GM19023 (cell line): ENCODE data around the gene CALM1.

Experiments
- ATAC-seq: cut with Tn5 transposase; IDR thresholded peaks from one replicate; pipeline ENCODE4 v1.9.1; 2021; ENCODE audit warnings: mild to moderate bottlenecking, moderate library complexity; ENCODE audit not compliant: unreplicated experiment

The CALM1 gene

DNA sequence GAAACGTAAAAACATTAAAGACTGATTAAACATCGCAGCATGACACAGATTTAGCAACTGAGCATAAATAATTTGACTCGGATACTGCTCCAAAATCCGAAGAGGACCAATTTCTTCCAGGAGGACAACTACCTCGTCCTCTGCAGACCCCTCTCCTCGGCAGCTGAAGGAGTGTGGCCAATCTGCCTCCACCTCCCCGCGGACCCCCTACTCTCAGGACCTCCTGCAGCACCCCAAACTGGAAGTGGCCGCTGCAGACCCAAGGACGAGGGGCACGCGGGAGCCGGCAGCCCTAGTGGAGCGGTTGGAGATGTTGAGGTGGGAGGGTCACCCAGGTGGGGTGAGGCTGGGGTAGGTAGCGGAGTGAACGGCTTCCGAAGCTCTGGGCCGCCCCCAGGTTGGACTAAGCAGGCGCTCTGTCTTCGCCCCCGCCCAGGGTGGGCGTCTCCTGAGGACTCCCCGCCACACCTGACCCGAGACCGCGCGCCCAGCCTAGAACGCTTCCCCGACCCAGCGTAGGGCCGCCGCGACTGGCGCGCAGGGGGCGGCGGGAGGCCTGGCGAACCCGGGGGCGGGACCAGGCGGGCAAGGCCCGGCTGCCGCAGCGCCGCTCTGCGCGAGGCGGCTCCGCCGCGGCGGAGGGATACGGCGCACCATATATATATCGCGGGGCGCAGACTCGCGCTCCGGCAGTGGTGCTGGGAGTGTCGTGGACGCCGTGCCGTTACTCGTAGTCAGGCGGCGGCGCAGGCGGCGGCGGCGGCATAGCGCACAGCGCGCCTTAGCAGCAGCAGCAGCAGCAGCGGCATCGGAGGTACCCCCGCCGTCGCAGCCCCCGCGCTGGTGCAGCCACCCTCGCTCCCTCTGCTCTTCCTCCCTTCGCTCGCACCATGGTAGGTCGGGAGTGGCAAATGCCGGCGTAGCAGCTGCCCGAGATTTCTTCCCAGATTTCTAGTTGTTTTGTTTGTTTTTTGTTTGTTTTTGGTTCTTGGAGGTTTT lies at the start of gene CALM1:
TSS of gene CALM1 (plus strand) at position 689 of the 999 bp plus-strand sequence. CDS start at position 891, 202 bp downstream.
- peak; percentile 65 for ATAC-seq

DNA sequence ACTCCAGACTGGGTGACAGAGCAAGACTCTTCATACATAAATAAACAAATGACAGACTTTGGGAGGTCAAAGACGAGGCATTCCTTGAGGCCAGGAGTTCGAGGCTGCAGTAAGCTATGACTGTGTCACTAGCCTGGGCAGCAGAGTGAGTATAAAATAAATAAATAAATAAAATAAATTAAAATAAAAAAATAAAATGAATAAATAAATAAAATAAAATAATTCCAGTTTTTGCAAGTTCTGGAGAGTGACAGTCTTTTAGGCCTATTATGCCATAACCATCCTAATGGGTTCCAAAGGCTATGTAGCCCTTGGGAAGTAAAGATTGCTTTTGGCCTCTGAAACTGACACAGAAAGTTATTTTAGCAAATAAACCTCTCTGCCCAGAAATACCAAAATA lies 48.6 kb upstream of the CALM1 start:
- no peak for ATAC-seq

DNA sequence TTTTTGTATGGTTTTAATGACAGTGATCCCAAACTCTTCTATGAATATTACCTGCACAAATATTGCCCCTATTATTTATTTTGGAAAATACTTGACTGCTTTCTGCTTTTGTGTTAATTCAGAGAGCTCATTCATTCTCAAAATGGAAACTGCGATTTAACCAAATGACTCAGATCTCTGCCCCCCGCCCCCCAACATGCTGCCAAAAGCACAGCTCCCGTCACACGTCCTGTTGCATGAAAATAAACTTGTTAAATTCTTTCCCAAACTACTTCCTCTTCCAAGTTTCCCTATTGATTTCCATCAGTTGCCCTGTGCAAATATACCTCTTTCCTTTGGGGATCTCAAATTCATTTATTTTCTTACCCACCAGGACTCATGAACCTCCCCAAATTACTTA lies 47.1 kb upstream of the CALM1 start:
- ATAC-seq, result no peak

DNA sequence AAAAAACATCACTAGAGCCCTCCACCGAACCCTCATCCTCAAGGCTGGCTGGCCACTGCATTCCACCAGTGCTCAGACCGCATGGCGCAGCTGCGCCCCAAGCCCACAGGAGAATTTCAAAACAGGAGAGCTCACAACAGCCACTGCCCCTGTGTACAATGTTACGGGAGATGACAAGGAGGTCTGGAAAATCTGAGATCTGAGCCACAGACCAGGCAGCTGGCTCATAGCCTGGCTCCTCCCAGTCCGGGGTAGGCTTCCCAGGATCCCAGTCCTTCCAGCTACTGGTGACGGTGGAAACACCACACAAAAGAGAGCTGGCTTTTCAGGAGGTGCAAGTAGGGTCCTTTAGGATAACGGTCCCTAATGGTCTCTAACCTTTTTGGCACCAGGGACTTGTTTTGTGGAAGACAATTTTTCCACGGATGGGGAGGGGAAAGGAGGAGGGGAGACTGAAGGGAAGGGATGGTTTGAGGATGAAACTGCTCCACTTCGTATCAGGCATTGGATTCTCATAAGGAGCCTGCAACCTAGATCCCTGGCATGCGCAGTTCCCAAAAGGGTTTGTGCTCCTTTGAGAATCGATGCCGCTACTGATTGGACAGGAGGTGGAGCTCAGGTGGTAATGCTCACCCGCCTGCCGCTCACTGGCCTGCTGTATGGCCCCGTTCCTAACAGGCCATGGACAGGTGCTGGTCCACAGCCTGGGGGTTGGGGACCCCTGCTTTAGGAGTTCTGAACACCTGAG lies 42.1 kb upstream of the CALM1 start:
- no peak for ATAC-seq

DNA sequence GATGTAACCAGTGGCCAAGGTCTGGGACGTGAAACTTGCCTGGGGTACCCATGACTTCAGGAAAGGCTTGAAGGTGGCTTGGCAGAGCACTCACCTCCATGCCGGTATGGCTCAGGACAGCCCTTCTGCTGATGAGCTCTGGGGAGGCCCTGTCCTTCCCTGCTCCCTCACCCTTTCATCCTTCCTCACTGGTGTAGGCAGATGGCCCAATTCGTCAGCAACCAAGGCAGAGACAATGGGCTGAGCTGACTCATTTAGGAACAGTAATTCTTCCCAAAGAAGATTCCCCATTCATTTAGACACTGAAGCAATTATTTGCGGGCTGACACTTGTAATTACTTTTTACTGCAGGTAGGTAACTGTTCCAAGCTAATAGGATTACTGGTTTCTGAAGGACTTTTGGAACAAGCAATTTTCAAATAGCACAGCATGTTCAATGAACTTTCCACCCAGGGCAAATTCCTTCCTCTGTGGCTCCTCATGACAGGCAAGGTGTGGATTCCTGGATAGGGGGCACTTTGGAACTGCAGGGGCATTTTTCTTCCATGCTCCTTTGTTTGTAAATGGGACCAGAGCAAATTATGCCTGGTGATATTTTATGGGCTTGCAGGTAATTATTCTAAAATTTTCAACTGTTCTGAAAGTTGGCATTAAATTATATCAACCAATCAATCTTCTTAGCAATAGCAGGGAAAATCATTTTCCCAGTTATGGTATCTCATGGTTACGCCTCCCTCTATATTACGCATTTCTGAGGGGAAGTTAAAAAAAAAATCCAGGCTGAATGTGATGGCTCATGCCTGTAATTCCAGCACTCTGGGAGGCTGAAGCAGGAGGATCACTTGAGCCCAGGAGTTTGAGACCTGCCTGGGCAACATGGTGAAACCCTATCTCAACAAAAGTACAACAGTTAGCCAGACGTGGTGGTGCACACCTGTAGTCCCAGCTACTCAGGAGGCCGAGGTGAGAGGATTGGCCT lies 41.0 kb upstream of the CALM1 start:
- no peak for ATAC-seq

DNA sequence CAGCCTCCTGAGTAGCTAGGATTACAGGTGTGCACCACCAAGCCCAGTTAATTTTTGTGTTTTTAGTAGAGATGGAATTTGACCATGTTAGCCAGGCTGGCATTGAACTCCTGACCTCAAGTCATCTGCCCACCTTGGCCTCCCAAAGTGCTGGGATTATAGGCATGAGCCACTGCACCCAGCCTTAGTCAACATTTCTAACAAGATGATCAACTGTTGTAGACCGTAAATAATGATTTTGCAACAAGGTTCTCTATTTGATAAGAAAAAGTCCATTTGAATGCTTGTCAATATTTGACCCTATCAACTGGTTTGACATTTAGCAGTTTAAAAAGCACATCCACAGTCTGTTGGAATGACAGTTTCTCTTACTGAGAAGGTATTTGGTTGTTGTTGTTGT lies 39.9 kb upstream of the CALM1 start:
- ATAC-seq, result no peak

DNA sequence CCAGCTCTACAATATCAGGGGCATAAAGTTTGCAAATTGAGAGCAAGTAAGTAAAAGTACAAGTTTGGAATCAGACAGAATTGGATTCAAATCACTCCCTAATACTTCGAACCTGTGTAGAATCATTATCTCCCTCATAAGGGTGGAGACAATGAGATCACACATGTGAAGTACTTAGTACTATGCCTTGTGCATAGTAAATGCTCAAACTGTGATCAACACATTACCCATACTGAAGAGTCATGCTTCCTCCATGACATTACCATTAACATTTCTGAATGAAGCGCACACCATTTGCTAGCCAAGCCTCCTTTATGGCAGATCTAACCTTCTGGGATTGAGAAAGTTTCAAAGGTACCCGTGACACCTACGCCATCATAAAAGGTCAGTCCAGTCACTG lies 38.5 kb upstream of the CALM1 start:
- ATAC-seq, result no peak

DNA sequence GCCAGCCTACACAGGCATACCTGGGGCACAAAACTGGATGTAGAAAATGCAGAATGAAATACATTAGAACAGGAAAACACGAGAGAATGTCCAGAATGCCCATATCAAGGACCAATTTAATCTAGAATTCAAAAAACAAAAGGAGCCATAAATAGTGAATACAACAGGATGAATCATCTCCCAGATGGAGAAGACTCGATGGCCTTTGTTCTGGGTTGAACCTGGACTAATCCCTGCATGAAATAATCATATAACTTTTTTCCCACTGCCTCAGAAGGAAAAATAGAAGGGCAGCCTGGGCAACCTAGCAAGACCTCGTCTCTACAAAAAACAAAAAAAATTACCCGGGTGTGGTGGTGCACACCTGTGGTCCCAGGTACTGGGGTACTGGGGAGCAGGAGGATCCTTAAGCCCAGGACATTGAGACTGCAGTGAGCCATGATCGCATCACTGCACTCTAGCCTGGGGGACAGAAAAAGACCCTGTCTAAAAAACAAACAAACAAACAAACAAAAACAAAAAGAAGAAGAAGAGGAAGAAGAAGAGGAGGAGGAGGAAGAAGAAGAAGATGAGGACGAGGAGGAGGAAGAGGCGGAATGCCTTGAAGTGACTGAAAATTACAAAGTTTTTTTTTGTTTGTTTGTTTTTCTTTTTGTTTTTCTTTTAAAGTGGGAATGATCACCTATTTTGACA lies 34.8 kb upstream of the CALM1 start:
- no peak for ATAC-seq

DNA sequence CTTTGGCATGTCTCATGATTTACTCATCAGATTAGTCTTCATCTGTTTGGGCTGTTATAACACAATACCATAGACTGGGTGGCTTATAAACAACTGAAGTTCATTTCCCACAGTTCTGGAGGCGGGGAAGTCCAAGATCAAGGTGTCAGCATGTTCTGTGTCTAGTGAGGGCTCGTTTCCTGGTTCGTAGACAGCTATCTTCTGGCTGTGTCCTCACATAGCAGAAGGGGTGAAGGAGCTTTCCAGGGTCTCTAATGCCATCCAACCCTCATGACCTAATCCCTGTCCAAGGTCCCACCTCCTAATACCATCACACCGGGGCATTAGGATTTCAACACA lies 34.3 kb upstream of the CALM1 start:
- ATAC-seq, result no peak

DNA sequence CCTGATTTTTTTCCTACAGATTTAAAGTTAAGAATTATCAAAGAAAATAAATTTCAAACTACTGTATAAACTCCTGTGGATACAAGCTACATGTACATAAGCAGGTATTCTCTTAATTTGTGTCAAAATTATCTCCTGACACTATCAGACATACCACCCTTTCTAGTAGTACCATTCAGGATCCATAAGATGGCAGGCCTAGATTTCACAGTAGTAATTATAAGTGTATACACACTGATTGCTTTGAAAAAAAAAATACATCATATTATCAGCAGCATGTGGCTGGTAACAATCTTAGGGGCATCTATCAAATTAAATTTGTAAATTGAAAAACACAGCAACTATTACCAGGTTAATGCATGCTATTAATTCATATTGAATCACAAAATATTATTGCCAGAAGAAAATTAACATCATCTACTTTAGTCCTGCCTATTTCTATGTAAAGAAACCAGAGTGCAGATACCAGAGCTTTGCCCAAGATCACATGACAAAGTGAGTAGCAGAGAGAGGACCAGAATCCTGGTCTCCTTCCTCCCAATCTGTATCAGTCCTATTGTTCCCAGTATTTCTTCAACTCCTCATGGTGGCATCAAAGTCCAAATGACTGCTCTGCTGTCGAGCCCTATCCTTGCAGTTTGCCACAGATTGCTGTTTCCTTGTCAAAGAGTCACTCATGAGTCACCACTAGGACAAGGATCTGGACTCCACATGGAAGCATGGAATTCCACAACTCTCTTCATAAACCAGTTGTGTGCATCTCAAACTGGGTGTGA lies 27.7 kb upstream of the CALM1 start:
- ATAC-seq, result no peak

DNA sequence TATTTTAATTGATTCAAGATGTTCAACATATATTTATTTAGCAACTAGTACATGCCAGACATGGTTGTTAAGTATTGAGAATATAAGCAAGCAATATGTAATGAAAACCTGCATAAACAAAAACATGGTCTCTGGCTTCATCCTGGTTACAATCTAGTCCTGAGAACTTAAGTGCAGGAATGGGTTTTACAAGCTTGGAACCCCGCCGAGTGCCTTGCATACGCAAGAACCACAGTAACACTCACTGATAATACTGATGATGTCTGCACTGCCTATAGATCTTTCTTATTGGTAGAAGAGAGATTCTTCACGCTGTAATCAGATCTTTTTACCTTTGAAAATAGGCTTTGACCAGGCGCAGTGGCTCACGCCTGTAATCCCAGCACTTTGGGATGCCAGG lies 22.9 kb upstream of the CALM1 start:
- ATAC-seq, result no peak

DNA sequence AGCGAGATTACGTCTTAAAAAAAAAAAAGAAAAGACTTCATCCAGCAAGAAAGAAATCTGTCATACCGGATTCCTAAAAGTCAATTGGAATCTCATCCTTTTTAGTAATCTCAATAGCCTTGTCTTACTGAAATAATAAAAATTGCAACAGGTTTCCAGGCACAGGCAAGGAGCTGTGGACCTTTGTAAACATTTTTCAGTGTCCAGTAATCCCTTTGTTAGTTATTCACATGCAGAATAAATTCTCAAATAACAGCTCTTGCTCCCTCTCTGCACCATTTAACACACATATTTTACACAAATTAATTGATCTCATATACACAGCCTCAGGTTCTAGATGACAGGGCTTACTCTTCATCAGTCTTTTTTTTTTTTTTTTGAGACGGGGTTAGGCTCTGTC lies 22.0 kb upstream of the CALM1 start:
- ATAC-seq, result no peak

DNA sequence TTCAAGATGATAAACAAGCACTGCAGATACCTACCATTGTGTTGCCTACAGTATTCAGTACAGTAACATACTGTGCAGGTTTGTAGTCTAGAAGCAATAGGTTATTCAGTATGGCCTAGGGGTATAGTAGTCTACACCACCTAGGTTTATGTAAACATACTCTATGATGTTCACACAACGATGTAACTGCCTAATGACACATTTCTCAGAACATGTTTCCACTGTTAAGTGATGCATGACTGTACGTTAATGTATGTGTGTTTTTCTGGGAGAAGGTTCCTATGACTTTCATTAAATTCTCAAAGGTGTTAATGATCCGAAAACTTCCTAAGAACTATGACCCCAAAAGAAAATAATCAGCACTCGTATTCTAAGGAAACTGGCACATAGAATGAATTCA lies 20.9 kb upstream of the CALM1 start:
- ATAC-seq, result no peak

DNA sequence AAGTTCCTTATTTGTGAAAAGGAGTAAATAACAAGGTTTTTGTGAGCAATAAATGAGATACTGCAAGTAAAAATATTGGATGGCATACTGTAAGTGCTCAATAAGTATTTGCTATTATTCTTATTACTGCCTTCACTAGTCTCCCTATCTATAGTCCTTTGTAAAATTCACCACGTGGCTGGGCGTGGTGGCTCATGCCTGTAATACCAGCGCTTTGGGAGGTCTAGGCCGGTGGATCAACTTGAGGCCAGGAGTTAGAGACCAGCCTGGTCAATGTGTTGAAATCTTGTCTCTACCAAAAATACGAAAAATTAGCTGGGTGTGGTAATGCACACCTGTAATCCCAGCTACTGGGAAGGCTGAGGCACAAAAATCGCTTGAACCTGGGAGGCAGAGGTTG lies 18.6 kb upstream of the CALM1 start:
- no peak for ATAC-seq

DNA sequence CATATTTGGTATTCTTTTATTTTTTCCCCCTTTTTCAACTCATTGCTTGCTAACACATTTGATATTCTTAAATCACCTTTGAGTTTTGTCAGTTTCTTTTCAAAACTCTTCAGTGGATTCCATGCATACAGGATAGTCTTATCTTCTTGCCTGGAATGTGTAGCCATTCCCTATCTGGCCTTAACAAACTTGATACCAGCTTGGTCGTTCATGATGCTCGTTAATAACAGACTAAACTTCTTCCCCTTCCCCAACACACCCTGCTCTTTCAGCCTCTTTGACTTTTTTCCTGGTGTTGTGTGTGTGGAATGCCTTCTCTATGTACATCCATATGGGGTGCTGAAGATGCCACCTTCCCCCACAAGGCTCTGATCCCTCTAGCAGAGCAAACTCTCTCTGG lies 17.7 kb upstream of the CALM1 start:
- no peak for ATAC-seq

DNA sequence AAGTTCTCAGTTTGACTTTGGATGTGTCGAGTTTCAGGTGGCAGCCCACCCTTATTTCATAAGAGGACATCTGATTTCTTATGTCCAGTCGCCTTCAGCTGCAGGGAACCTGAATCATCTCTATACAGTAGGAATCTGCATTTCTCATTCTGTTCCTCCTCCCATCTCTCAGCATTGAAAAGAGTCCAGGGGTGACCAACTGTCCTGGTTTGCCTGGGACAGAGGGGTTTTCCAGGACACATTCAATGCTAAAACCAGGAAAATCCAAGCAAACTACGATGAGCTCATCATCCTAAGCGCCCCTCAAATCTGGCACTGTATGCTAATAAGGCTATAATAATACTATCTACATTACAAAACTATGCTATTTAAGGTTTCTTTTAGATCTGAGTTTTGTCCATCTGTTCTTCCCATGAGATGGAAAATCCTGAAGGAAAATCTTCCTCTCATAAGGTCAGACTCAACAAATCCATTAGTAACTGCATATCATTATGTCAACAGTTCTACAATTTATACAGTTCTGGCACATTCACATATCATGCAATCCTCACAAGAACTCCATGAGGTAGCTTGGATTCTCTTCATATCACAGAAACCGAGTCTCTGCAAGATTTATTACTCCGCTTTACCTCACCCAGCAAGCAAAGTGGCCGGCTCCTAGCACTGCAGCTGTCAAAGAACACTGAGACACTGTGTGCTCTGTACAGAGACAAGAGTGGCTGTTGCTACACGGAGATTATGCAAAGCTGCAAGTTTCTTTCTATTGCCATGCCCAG lies 15.6 kb upstream of the CALM1 start:
- ATAC-seq, result no peak

DNA sequence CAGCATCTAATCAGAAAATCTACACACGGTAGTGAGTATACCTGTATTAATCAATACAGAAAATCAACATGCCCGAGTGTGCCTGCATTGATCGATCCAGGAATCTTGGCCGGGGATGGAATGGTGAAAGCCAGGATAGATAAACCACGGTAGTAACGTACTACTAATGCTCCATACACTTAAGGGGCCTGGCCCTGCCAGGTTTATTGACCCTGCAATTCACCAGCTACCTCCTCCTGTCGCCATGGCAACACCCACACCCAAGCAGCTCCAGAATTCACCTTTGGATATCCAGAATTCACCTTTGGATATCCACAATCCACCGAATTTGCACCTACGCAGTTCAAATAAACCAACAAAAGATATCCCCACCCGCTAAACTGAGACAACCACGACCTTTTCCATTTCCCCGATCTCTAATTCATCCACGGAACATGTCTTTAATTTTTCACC lies 14.8 kb upstream of the CALM1 start:
- no peak for ATAC-seq

DNA sequence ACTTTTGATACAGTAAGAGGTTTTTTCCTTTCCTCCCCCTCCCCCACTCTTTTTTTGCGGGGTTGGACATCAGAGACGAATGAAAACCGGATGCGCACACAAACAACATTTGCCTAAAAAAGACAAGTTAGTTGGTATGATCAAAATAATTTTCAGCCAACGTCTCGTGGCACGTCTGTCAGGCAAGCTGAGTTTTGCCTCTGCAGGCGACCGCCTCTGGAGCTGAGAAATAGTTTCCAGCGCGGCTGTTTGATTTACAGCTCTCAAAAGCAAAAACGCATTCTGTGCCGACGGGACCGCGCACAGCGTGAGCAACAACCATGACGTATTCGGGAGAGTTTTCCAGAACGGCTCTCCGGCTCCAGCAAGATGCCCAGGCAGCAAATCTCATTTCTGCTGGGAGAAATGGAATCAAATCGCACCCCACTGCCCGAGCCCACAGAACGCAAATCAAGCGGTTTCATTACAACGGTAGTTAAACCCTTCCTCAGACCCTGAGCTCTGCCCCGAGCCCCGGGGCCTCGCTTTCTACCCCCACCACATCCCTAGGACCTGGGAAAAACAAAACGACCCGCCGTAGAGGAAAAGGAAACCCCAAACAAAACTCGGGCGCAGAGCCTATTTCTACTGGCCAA lies 14.2 kb upstream of the CALM1 start:
- peak; percentile 12 for ATAC-seq
